Peyer's patch (tissue), 4 donors: ENCODE measurements around the gene RAX2.

Source experiments
- CTCF ChIP-seq, 6 experiments: fragments of 450-650 bp in 4 of 6; fragments of 200-600 bp in 2 of 6; sonication (generic) in 1 of 6; IDR thresholded peaks; one replicate each; pipeline ENCODE4 v1.5.1; 2017 to 2019; ENCODE audit warnings: antibody characterized with exemption in 6 of 6, mild to moderate bottlenecking in 3 of 6, moderate library complexity in 1 of 6
- POLR2A ChIP-seq, 2 donors: fragments of 450-650 bp; IDR thresholded peaks; one replicate each; pipeline ENCODE4 v1.5.1; 2017; ENCODE audit warnings: antibody characterized with exemption in 2 of 2, mild to moderate bottlenecking in 2 of 2, moderate library complexity in 2 of 2

DNA sequence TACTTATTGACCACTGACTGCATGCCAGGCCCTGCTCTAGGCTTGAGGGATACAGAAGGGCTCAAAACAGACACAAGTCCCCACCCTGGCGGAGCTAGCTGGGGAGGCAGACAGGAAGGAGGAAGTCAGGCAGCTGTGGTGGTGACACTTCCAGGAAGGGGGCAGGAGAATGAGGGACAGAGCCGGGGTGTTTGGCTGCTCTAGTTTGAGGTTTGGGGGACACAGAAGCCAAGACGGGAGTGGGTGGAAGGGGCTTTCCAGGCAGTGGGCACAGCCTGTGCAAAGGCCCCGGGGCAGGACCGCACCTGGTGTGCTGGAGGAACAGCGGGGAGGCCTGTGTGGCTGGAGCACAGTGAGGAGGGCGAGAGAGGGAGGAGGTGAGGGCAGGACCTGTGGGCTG lies 5.5 kb downstream of the RAX2 start:
- TF ChIP-seq CTCF (IDR thresholded peaks at IDR 0.05): no peak
- no peak for TF ChIP-seq POLR2A (IDR thresholded peaks at IDR 0.05)
